Activated CD4-positive, alpha-beta T cell treated with anti-CD3 and anti-CD28 coated beads, Interleukin-2, amount 50 U/mL, for 1 hour (primary cell): ENCODE results near the gene IGIP.

Experiments
- DNase-seq: peaks from one replicate; pipeline ENCODE4 v3.0.0-alpha.2; 2020

The IGIP gene

GRCh38 chr5:140111859-140112551 is 13.7 kb upstream of the IGIP start:
- DNase-seq = no peak

- no peak for DNase-seq
These were observed 13.0 kb upstream of the IGIP start for GRCh38 chr5:140112685-140113179.

- peak; percentile 13 for DNase-seq
These were observed 12.5 kb upstream of the IGIP start for GRCh38 chr5:140113180-140113698.

- peak; percentile 98 for DNase-seq
These were observed 12.0 kb upstream of the IGIP start, which contains the start of gene PURA for GRCh38 chr5:140113699-140114263. Gene PURA (plus strand): TSS chr5:140114109. CDS start chr5:140114182, 73 bp downstream.

GRCh38 chr5:140114341-140115185 is 11.2 kb upstream of the IGIP start:
- peak; percentile 23 for DNase-seq

- DNase-seq = no peak
These were observed 10.6 kb upstream of the IGIP start for GRCh38 chr5:140115186-140115500.

GRCh38 chr5:140116716-140117115 is 9.0 kb upstream of the IGIP start:
- DNase-seq = no peak

- no peak for DNase-seq
These were observed 8.2 kb upstream of the IGIP start for GRCh38 chr5:140117523-140117922.

GRCh38 chr5:140118302-140118936 is 7.3 kb upstream of the IGIP start:
- no peak for DNase-seq

GRCh38 chr5:140126315-140127012 is 727 bp downstream of the IGIP start:
- DNase-seq = no peak

- DNase-seq = no peak
These were observed 2.6 kb downstream of the IGIP start for GRCh38 chr5:140128376-140128775.

GRCh38 chr5:140130949-140131733 is 5.4 kb downstream of the IGIP start:
- DNase-seq = no peak

- no peak for DNase-seq
These were observed 6.3 kb downstream of the IGIP start for GRCh38 chr5:140131967-140132409.

GRCh38 chr5:140133514-140134167 is 7.9 kb downstream of the IGIP start:
- DNase-seq = no peak

- no peak for DNase-seq
These were observed 8.7 kb downstream of the IGIP start for GRCh38 chr5:140134277-140134935.

- DNase-seq = no peak
These were observed 9.4 kb downstream of the IGIP start for GRCh38 chr5:140135127-140135526.

GRCh38 chr5:140136624-140137023 is 10.9 kb downstream of the IGIP start:
- no peak for DNase-seq

GRCh38 chr5:140140435-140140834 is 14.7 kb downstream of the IGIP start:
- no peak for DNase-seq

GRCh38 chr5:140141241-140141640 is 15.5 kb downstream of the IGIP start:
- DNase-seq = no peak

GRCh38 chr5:140142246-140142645 is 16.5 kb downstream of the IGIP start:
- DNase-seq = no peak
